Liver (tissue), 9 donors: ENCODE data around the gene TBRG4. TPM values are rescaled to one million over a fixed set of nuclear protein-coding genes. Genes with fewer than 3 reads are reported as not detected.

Experiments
- DNase-seq: peaks from one replicate; pipeline ENCODE4 v3.0.0-alpha.2; 2017; ENCODE audit warnings: low spot score
- H3K27ac ChIP-seq, 2 donors: one replicate each; pipeline ENCODE4 v1.7.0; 2013; ENCODE audit warnings: inconsistent platforms in 2 of 2, low read length in 2 of 2, control low read depth in 1 of 2, low read depth in 1 of 2, mild to moderate bottlenecking in 1 of 2
- H3K27me3 ChIP-seq, 4 donors: one replicate each; pipeline versions ENCODE4 v1.6.1 to v1.7.0; 2013; ENCODE audit warnings: low read length in 3 of 4, inconsistent platforms in 1 of 4, mild to moderate bottlenecking in 1 of 4, moderate library complexity in 1 of 4; ENCODE audit not compliant: control insufficient read depth in 4 of 4, insufficient read depth in 4 of 4
- H3K36me3 ChIP-seq, 4 donors: one replicate each; pipeline versions ENCODE4 v1.6.1 to v1.7.0; 2013; ENCODE audit warnings: low read length in 3 of 4, mild to moderate bottlenecking in 3 of 4, low read depth in 1 of 4, moderate library complexity in 1 of 4; ENCODE audit not compliant: control insufficient read depth in 4 of 4, insufficient read depth in 3 of 4
- H3K4me1 ChIP-seq, 4 donors: one replicate each; pipeline versions ENCODE4 v1.6.1 to v1.7.0; 2013; ENCODE audit warnings: low read length in 3 of 4, mild to moderate bottlenecking in 3 of 4, moderate library complexity in 1 of 4; ENCODE audit not compliant: control insufficient read depth in 4 of 4, insufficient read depth in 4 of 4
- H3K4me3 ChIP-seq, 3 donors: one replicate each; pipeline versions ENCODE4 v1.6.1 to v1.7.0; 2013; ENCODE audit warnings: low read length in 3 of 3, control low read depth in 1 of 3, low read depth in 1 of 3, mild to moderate bottlenecking in 1 of 3
- H3K9ac ChIP-seq, 2 donors: one replicate each; pipeline ENCODE4 v1.7.0; 2013; ENCODE audit warnings: low read length in 2 of 2, mild to moderate bottlenecking in 2 of 2, moderate library complexity in 2 of 2, control low read depth in 1 of 2, low read depth in 1 of 2
- H3K9me3 ChIP-seq, 4 donors: one replicate each; pipeline versions ENCODE4 v1.6.1 to v1.7.0; 2013; ENCODE audit warnings: low read length in 3 of 4; ENCODE audit not compliant: control insufficient read depth in 4 of 4
- EGR1 ChIP-seq, 2 donors: IDR thresholded peaks; 2 replicates each; pipeline ENCODE4 v1.6.1; 2016 to 2018; ENCODE audit warnings: antibody characterized with exemption in 2 of 2, low read depth in 2 of 2
- FOXA1 ChIP-seq: IDR thresholded peaks from 2 replicates; pipeline ENCODE4 v1.6.1; 2016; ENCODE audit warnings: antibody characterized with exemption
- FOXA2 ChIP-seq: IDR thresholded peaks from 2 replicates; pipeline ENCODE4 v1.6.1; 2016; ENCODE audit warnings: antibody characterized with exemption
- GABPA ChIP-seq, 2 donors: IDR thresholded peaks in 1 of 2; conservative IDR thresholded peaks in 1 of 2; 2 replicates each; pipeline ENCODE4 v1.6.1; 2016; ENCODE audit warnings: antibody characterized with exemption in 2 of 2, mild to moderate bottlenecking in 1 of 2, moderate library complexity in 1 of 2
- HNF4A ChIP-seq, 2 donors: conservative IDR thresholded peaks; 2 replicates each; pipeline ENCODE4 v1.6.1; 2016; ENCODE audit warnings: antibody characterized with exemption in 2 of 2, mild to moderate bottlenecking in 2 of 2
- HNF4G ChIP-seq: IDR thresholded peaks from 2 replicates; pipeline ENCODE4 v1.6.1; 2016; ENCODE audit warnings: antibody characterized with exemption
- JUND ChIP-seq, 2 donors: IDR thresholded peaks; 2 replicates each; pipeline ENCODE4 v1.6.1; 2016; ENCODE audit warnings: antibody characterized with exemption in 2 of 2
- NR2F2 ChIP-seq: IDR thresholded peaks from 2 replicates; pipeline ENCODE4 v1.6.1; 2016; ENCODE audit warnings: antibody characterized with exemption
- RAD21 ChIP-seq, 2 donors: IDR thresholded peaks; 2 replicates each; pipeline ENCODE4 v1.6.1; 2016; ENCODE audit warnings: antibody characterized with exemption in 2 of 2, mild to moderate bottlenecking in 2 of 2
- REST ChIP-seq: IDR thresholded peaks from 2 replicates; pipeline ENCODE4 v1.6.1; 2016; ENCODE audit warnings: antibody characterized with exemption, mild to moderate bottlenecking
- RXRA ChIP-seq, 2 donors: IDR thresholded peaks; 2 replicates each; pipeline ENCODE4 v1.6.1; 2017 to 2018; ENCODE audit warnings: antibody characterized with exemption in 2 of 2, mild to moderate bottlenecking in 1 of 2
- SP1 ChIP-seq: IDR thresholded peaks from 2 replicates; pipeline ENCODE4 v1.6.1; 2018; ENCODE audit warnings: antibody characterized with exemption, mild to moderate bottlenecking
- TAF1 ChIP-seq: conservative IDR thresholded peaks from 2 replicates; pipeline ENCODE4 v1.6.1; 2016; ENCODE audit warnings: antibody characterized with exemption, mild to moderate bottlenecking
- YY1 ChIP-seq: IDR thresholded peaks from 2 replicates; pipeline ENCODE4 v1.6.1; 2016; ENCODE audit warnings: antibody characterized with exemption, mild to moderate bottlenecking
- ZBTB33 ChIP-seq: IDR thresholded peaks from 2 replicates; pipeline ENCODE4 v1.6.1; 2016; ENCODE audit warnings: antibody characterized with exemption
- WGBS: extraction: QIAGEN DNeasy Blood & Tissue Kit; methylation state at CpG from one replicate; pipeline ENCODE4 v1.1.7; 2013; 5-methylcytosine and 5-hydroxymethylcytosine counted together
- polyA plus RNA-seq, 2 donors: library from polyadenylated mRNA; stranded (reverse) in 1 of 2; unstranded in 1 of 2; fragments of 200-250 nt in 1 of 2; fragments of >200 nt in 1 of 2; fragmentation: Nextera tagmentation in 1 of 2; extraction: Ambion mirVana in 1 of 2; gene quantifications; one replicate each; pipeline versions ENCODE4 v1.2.1 to v1.2.3, GENCODE V29; 2013 to 2015
- total RNA-seq, 2 donors: library from RNA; depleted of rRNA; stranded (reverse); fragments of >200 nt; gene quantifications; one replicate each; pipeline ENCODE4 v1.2.3, GENCODE V29; 2014
- TF ChIP-seq, protein P1 (sequence below): IDR thresholded peaks from 2 replicates; pipeline ENCODE4 v1.6.1; 2016; ENCODE audit warnings: antibody characterized with exemption
- TF ChIP-seq, protein P2 (sequence below): IDR thresholded peaks from 2 replicates; pipeline ENCODE4 v1.6.1; 2016; ENCODE audit warnings: antibody characterized with exemption
- donor health status: healthy.
- donor health status: healthy.
- donor health status: healthy.
- donor health status: healthy.
- donor health status: healthy.

TBRG4 gene
- total and polyA plus RNA-seq, 4 donors: 30.3 to 47.6 (median 38.2) TPM

DNA sequence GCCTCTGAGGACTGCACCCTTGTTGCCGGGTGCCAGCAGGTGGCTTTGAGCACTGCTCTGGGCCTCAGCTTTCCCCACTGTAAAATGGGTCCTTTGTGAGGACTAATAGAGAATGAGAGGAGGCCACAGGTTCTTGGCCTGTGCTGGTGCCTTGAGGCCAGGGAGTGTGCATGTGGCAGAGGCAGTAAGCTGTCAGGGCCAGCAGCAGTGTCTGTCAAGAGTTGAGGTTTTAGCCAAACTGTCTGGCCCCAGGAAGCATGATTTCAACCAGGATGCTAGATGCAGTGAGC, 36.2 kb downstream of the TBRG4 start (continued):
- TF ChIP-seq REST (no peak), TAF1 (no peak), NR2F2 (no peak), JUND (IDR thresholded peaks at IDR 0.05) (no peak), HNF4G (no peak)
- TF ChIP-seq, protein P1, sequence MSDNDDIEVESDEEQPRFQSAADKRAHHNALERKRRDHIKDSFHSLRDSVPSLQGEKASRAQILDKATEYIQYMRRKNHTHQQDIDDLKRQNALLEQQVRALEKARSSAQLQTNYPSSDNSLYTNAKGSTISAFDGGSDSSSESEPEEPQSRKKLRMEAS: no peak
- TF ChIP-seq, protein P2, sequence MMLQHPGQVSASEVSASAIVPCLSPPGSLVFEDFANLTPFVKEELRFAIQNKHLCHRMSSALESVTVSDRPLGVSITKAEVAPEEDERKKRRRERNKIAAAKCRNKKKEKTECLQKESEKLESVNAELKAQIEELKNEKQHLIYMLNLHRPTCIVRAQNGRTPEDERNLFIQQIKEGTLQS: no peak

- Histone ChIP-seq H3K27ac (no peak overlapping the region), H3K9ac (no peak overlapping the region), H3K4me1 (no peaks in the 10 kb centered on the region), H3K27me3 (no peaks in the 10 kb centered on the region), H3K4me3 (no peak overlapping the region), H3K36me3 (peaks cover 12 to 69% (median 47%) of the 10 kb centered on the region in 4 donors), H3K9me3 (no peaks in the 10 kb centered on the region)
- no peak for TF ChIP-seq RXRA (IDR thresholded peaks at IDR 0.05)
- no peak for TF ChIP-seq TAF1
- no peak for TF ChIP-seq FOXA2
- TF ChIP-seq ZBTB33: no peak
- TF ChIP-seq SP1: no peak
- TF ChIP-seq JUND (IDR thresholded peaks at IDR 0.05): no peak
- no peak for TF ChIP-seq HNF4A (conservative IDR thresholded peaks at IDR 0.05)
- no peak for TF ChIP-seq EGR1 (IDR thresholded peaks at IDR 0.05; ENCODE audit: low read depth in 2 of 2)
- no peak for TF ChIP-seq FOXA1
- TF ChIP-seq HNF4G: no peak
- TF ChIP-seq, protein P2: no peak
- TF ChIP-seq REST: no peak
- TF ChIP-seq YY1: no peak
- no peak for TF ChIP-seq NR2F2
- no peak for TF ChIP-seq GABPA (IDR thresholded peaks at IDR 0.05 in 1 of 2, conservative IDR thresholded peaks at IDR 0.05 in 1 of 2)
- TF ChIP-seq RAD21 (IDR thresholded peaks at IDR 0.05): no peak
- 94% methylated on average over 16 of the region's 16 CpGs for WGBS
- DNase-seq: no peak
Measured at GRCh38 chr7:45074528-45075354, 36.8 kb downstream of the TBRG4 start.
